T-helper 2 cell (primary cell): ENCODE results near the gene THEMIS.
"Not testable (repeated sequence)": the region's sequence is repeated elsewhere in the genome, so short reads cannot be mapped to it uniquely, and the experiment has no call there.

Experiments used
- DNase-seq, 5 experiments: peaks; one replicate each; pipeline versions ENCODE4 v3.0.0 to v3.0.0-alpha.2; 2012 to 2022

The THEMIS gene

GRCh38 chr6:127794405-127794804 lies 106.5 kb downstream of the THEMIS start:
- DNase-seq, result no peak

- no peak for DNase-seq
These were observed 107.5 kb downstream of the THEMIS start for GRCh38 chr6:127793396-127793795.

- peak in 1 of 5 experiments; percentile 24 for DNase-seq
These were observed 108.2 kb downstream of the THEMIS start for GRCh38 chr6:127792616-127793015.

GRCh38 chr6:127791779-127792528 lies 108.9 kb downstream of the THEMIS start:
- no peak for DNase-seq

GRCh38 chr6:127790571-127790970 lies 110.3 kb downstream of the THEMIS start:
- DNase-seq, result no peak

GRCh38 chr6:127786109-127786508 lies 114.7 kb downstream of the THEMIS start:
- DNase-seq, result no peak

- peak in 1 of 5 experiments; percentile 43 for DNase-seq
These were observed 116.4 kb downstream of the THEMIS start for GRCh38 chr6:127784468-127784867.

GRCh38 chr6:127781636-127782272 lies 119.1 kb downstream of the THEMIS start:
- not testable (repeated sequence) for DNase-seq

GRCh38 chr6:127776320-127776719 lies 124.5 kb downstream of the THEMIS start:
- DNase-seq, result no peak

- no peak for DNase-seq
These were observed 125.5 kb downstream of the THEMIS start for GRCh38 chr6:127775371-127775770.

- no peak for DNase-seq
These were observed 132.1 kb downstream of the THEMIS start for GRCh38 chr6:127768745-127769144.

- no peak for DNase-seq
These were observed 132.6 kb downstream of the THEMIS start for GRCh38 chr6:127768223-127768622.

- DNase-seq, result no peak
These were observed 134.9 kb downstream of the THEMIS start for GRCh38 chr6:127765949-127766348.

GRCh38 chr6:127762284-127762683 lies 138.6 kb downstream of the THEMIS start:
- peak in 1 of 5 experiments; percentile 42 for DNase-seq

GRCh38 chr6:127761084-127761483 lies 139.8 kb downstream of the THEMIS start:
- no peak for DNase-seq

- DNase-seq, result no peak
These were observed 151.8 kb downstream of the THEMIS start for GRCh38 chr6:127749095-127749494.

- no peak for DNase-seq
These were observed 152.6 kb downstream of the THEMIS start for GRCh38 chr6:127748290-127748689.

- no peak for DNase-seq
These were observed 162.4 kb downstream of the THEMIS start for GRCh38 chr6:127738423-127738822.

- DNase-seq, result no peak
These were observed 163.1 kb downstream of the THEMIS start for GRCh38 chr6:127737768-127738167.

- peak in 4 of 5 experiments; percentile 3 to 74 (median 25) for DNase-seq
These were observed 163.8 kb downstream of the THEMIS start for GRCh38 chr6:127737009-127737486.

GRCh38 chr6:127732927-127733326 lies 167.9 kb downstream of the THEMIS start:
- no peak for DNase-seq

- no peak for DNase-seq
These were observed 173.5 kb downstream of the THEMIS start for GRCh38 chr6:127727260-127727953.

- no peak for DNase-seq
These were observed 175.0 kb downstream of the THEMIS start for GRCh38 chr6:127725821-127726220.

GRCh38 chr6:127718694-127719093 lies 182.2 kb downstream of the THEMIS start:
- DNase-seq, result no peak
